Measurements from ENCODE around the gene KIF26B.

GRCh38 chr1:245458761-245459174 is 304.0 kb downstream of the KIF26B start:
- TF ChIP-seq, protein P1, sequence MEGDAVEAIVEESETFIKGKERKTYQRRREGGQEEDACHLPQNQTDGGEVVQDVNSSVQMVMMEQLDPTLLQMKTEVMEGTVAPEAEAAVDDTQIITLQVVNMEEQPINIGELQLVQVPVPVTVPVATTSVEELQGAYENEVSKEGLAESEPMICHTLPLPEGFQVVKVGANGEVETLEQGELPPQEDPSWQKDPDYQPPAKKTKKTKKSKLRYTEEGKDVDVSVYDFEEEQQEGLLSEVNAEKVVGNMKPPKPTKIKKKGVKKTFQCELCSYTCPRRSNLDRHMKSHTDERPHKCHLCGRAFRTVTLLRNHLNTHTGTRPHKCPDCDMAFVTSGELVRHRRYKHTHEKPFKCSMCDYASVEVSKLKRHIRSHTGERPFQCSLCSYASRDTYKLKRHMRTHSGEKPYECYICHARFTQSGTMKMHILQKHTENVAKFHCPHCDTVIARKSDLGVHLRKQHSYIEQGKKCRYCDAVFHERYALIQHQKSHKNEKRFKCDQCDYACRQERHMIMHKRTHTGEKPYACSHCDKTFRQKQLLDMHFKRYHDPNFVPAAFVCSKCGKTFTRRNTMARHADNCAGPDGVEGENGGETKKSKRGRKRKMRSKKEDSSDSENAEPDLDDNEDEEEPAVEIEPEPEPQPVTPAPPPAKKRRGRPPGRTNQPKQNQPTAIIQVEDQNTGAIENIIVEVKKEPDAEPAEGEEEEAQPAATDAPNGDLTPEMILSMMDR (IDR thresholded peaks at IDR 0.05; ENCODE audit: insufficient read depth, low read length, poor library complexity, severe bottlenecking): no peak
- no peak for TF ChIP-seq EZH2phosphoT487 (conservative IDR thresholded peaks at IDR 0.05; ENCODE audit: low read length)

Measured in SU-DHL-6 (cell line).